Mucosa of rectum (tissue), 2 donors: Measurements from ENCODE around the gene GRAMD2A.

ENCODE experiments used
- H3K27ac ChIP-seq, 2 donors: one replicate each; pipeline ENCODE4 v1.7.0; 2013; ENCODE audit warnings: inconsistent platforms in 2 of 2, low read depth in 2 of 2, low read length in 2 of 2
- H3K27me3 ChIP-seq, 2 donors: one replicate each; pipeline ENCODE4 v1.7.0; 2013; ENCODE audit warnings: low read length in 2 of 2; ENCODE audit not compliant: control insufficient read depth in 2 of 2, insufficient read depth in 2 of 2
- H3K36me3 ChIP-seq, 2 donors: one replicate each; pipeline ENCODE4 v1.7.0; 2013; ENCODE audit warnings: low read length in 2 of 2; ENCODE audit not compliant: control insufficient read depth in 2 of 2, insufficient read depth in 2 of 2
- H3K4me1 ChIP-seq, 2 donors: one replicate each; pipeline ENCODE4 v1.7.0; 2013; ENCODE audit warnings: low read length in 2 of 2, mild to moderate bottlenecking in 1 of 2; ENCODE audit not compliant: control insufficient read depth in 2 of 2, insufficient read depth in 2 of 2
- H3K4me3 ChIP-seq, 2 donors: one replicate each; pipeline ENCODE4 v1.7.0; 2013; ENCODE audit warnings: low read length in 2 of 2
- H3K9ac ChIP-seq, 2 donors: one replicate each; pipeline ENCODE4 v1.7.0; 2013; ENCODE audit warnings: low read length in 2 of 2, low read depth in 1 of 2, mild to moderate bottlenecking in 1 of 2
- H3K9me3 ChIP-seq, 2 donors: one replicate each; pipeline ENCODE4 v1.7.0; 2013; ENCODE audit warnings: low read length in 2 of 2; ENCODE audit not compliant: control insufficient read depth in 2 of 2
- donor health status: healthy.
- donor health status: Normal muscosa, but diverticular disease.

The GRAMD2A gene

DNA sequence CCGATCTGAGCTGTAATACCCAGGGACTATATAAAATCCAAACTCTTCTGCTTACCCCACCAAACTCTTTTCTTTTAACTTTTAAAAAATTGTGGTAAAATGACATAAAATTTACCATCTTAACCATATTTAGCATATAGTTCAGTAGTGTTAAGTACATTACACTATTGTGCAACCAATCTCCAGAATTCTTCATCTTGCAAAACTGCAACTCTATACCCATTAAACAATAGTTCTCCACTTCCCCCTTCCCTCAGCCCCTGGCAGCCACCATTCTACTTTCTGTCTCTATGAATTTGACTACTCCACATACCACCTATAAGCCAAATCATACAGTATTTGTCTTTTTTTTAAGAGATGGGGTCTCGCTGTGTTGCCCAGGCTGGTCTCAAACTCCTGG, 40.7 kb downstream of the GRAMD2A start:
- Histone ChIP-seq H3K9ac (no peak overlapping the region), H3K27me3 (no peaks in the 10 kb centered on the region), H3K4me3 (no peak overlapping the region), H3K4me1 (peaks cover 13 to 17% of the 10 kb centered on the region in 2 donors), H3K36me3 (no peaks in the 10 kb centered on the region), H3K27ac (no peak overlapping the region), H3K9me3 (no peaks in the 10 kb centered on the region)

DNA sequence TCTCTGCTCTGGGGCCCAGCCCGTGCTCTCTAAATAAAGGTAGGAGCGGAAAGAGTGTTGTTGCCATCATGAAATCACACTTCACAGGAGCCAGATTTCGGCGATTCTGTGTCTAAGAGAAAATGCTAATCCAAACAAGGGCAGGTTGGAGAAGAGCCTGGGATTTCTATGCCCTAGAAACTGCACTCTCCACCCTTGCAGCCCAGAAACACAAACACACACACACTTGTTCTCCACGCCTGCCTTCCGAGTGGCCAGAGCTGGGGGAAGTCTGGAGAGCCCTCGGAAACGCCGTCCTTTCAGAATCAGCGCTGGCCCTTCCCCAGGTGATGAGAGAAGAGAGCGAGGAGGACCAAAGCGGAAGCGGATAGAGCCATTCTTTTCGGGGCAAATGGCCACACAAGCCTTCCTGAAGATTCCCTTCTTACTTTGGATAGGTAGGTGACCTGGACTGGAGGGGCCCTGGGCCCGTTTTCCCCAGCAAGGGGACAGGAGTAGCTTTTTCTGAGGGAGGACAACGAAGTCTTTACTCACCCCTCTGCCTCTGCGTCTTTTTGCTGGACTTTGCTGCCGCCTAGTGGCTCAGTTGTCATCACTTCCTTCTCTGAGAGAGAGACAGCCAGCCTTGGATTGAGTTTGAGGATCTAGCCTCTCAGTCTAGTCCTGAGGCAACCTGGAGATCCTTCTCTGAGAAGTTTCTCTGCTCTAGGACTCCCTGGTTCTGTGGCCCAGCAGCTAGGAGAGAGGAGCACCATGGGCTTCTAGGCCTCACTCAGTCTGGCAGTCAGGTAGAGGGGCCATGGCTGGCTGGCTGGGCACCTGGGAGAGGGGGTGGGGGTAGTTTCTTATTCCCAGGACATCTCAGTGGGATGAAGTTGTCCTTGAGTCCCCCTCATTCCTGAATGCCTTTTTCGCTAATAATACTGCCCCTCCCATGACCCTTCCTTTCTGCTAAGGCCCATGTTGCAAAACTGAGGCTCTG, 41.7 kb downstream of the GRAMD2A start:
- Histone ChIP-seq H3K36me3 (no peaks in the 10 kb centered on the region), H3K4me3 (peak overlapping the region; percentile 76), H3K27ac (peak overlapping the region; percentile 76 to 78), H3K27me3 (no peaks in the 10 kb centered on the region), H3K9ac (peak overlapping the region; percentile 72 to 75), H3K9me3 (no peaks in the 10 kb centered on the region), H3K4me1 (peaks cover 13 to 17% of the 10 kb centered on the region in 2 donors)

DNA sequence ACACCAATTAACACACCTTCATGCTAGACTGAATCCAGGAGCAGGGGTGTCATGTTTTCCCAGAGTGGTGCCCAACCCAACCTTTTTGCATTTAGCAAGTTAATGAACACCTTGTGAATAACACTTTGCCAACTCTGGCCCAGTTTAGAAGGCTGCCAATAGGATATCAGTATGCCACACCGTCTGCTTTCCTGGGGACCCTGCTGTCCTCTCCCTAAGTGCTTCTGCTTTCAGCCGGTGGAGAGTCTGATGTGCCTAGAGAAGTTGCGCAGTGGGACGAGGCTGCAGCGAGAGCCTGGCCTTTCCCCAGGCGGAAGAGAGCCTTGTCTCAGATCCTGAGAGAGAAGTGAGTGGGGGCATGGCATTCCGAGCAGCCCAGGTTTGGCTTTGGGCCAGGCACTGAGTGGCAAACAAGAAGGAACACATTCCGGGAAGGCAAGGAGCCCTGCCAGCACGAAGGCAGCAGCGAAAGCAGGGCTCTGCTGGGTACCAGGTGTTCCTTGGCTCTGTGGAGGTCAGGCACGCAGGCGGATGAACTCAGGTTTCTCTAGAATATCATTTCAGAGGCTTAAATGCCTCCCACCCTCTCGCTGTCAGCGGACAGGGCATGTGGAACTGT, 42.5 kb downstream of the GRAMD2A start:
- Histone ChIP-seq H3K4me1 (peaks cover 13 to 17% of the 10 kb centered on the region in 2 donors), H3K27me3 (no peaks in the 10 kb centered on the region), H3K9me3 (no peaks in the 10 kb centered on the region), H3K27ac (peak overlapping the region; percentile 76 to 78), H3K36me3 (no peaks in the 10 kb centered on the region), H3K9ac (peak overlapping the region; percentile 72 to 75), H3K4me3 (peak overlapping the region; percentile 76)

DNA sequence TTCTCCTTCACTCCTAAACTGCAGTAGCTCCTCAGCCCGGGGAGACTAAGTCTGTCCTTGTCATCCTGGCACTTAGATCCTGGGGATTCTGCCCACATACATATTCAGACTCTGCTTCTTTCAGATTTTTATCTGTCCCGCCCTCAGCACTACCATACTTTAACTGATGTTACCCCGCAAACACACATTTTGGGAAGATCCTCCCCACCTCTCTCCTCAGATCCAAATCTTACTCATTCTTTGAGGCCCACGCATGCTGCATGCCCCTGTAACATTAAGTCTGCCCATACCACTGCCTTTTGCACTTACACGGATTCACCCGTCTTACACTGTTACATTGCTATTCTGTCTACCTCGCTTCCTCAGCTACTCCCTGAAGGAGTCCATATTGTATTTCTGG, 43.3 kb downstream of the GRAMD2A start:
- no peak overlapping the region for H3K4me3 ChIP-seq
- peaks cover 13 to 17% of the 10 kb centered on the region in 2 donors for H3K4me1 ChIP-seq
- no peaks in the 10 kb centered on the region for H3K36me3 ChIP-seq
- H3K9ac ChIP-seq: no peak overlapping the region
- peak overlapping the region in 1 of 2 donors; percentile 78 for H3K27ac ChIP-seq
- H3K9me3 ChIP-seq: no peaks in the 10 kb centered on the region
- no peaks in the 10 kb centered on the region for H3K27me3 ChIP-seq

DNA sequence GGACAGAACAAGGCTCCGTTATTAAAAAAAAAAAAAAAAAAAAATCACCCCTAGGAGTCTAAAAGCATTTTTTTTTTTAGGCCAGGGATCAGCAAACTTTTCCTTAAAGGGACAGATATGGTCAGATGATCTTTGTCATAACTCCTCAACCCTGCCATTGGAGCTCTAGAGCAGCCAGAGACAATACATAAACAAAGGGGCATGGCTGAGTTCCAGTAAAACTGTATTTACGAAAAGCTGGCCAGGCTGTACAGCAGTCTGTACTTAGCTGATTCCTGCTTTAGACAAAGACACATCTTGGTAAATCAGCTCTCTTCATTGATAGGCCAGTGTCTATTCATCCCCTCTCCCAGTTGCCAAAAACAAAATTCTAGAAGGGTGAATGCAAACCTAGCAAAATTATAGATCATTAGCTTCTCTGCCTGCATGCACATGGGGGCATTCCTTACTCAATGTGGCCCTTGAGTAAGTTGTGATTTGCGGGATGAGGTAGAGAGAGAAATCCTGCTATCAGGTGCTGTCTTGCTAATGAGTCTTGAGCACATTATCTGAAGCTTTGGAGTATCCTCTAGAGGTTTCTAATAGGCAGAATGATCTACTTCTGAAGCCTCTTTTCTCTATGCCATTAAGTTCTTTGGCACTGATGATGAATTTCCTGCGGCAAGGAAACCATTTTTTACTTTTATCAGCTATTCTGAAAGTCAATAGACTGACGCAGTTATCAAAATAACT, 44.2 kb downstream of the GRAMD2A start:
- Histone ChIP-seq H3K4me3 (no peak overlapping the region), H3K4me1 (peaks cover 13 to 17% of the 10 kb centered on the region in 2 donors), H3K27me3 (no peaks in the 10 kb centered on the region)

DNA sequence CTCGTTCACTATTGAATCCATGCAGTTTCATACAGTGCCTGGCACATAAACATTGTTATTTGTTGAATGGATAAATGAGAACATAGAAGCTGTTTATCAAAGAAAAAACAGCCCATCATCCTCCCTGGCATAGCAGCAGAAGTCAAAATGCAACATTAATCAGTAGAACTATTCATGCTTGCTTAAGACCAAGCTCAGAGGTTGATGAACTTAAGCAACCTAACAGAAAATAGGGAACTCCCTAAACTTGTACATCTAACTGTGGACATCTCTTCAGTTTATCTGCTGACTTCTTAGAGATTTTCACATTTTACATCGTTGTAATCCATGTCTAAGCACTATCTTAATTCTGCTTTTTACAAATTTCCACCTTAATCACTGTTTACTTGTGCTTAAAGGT, 50.2 kb downstream of the GRAMD2A start:
- no peaks in the 10 kb centered on the region for H3K9me3 ChIP-seq
- no peak overlapping the region for H3K9ac ChIP-seq
- no peaks in the 10 kb centered on the region for H3K4me1 ChIP-seq
- H3K27ac ChIP-seq: no peak overlapping the region
- H3K36me3 ChIP-seq: no peaks in the 10 kb centered on the region
- no peak overlapping the region for H3K4me3 ChIP-seq
- H3K27me3 ChIP-seq: no peaks in the 10 kb centered on the region

More for the DNA sequence above, 44.2 kb downstream of the GRAMD2A start:
- Histone ChIP-seq H3K9me3 (no peaks in the 10 kb centered on the region), H3K36me3 (no peaks in the 10 kb centered on the region), H3K27ac (no peak overlapping the region), H3K9ac (no peak overlapping the region)

DNA sequence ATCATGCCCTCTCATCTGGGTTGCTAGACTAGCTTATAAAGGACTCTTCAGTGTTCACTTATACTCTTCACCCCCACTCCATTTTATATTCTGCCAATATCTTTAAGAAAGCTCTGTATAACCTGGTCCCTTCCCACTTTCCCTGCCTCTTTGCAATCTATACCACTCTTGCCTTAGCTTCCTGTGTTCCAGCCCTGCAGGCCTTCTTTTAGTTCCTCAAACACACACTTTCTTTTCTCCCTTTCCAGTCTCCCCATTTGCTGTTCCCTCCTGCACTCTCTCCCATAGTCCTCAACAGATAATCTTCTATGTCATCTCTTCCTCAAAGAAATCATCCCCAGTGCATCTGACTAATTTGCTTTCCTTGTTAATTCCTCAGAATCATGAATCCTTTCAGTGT, 50.7 kb downstream of the GRAMD2A start:
- H3K27ac ChIP-seq: no peak overlapping the region
- no peak overlapping the region for H3K9ac ChIP-seq
- H3K4me1 ChIP-seq: peaks cover 0 to 4% of the 10 kb centered on the region in 2 donors
- no peaks in the 10 kb centered on the region for H3K36me3 ChIP-seq
- H3K4me3 ChIP-seq: no peak overlapping the region
- H3K9me3 ChIP-seq: no peaks in the 10 kb centered on the region
- no peaks in the 10 kb centered on the region for H3K27me3 ChIP-seq

DNA sequence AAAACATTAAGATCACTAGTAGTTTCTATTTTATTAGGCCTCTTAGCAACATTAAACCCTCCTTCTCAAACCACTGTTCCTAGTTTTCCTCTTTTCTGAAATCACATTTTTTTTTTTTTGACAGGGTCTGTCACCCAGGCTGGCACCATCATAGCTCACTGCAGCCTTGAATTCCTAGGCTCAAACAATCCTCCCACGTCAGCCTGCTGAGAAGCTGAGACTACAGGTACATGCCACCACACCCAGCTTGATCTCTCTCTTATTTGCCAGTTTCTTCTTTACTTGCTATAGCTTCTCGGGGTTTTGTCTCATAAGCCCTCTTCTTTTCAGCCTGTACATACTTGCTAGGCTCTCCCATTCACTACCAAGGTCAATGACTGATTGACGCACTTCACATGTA, 51.4 kb downstream of the GRAMD2A start:
- no peak overlapping the region for H3K9ac ChIP-seq
- peaks cover 4 to 7% of the 10 kb centered on the region in 2 donors for H3K4me1 ChIP-seq
- H3K4me3 ChIP-seq: no peak overlapping the region
- no peak overlapping the region for H3K27ac ChIP-seq
- no peaks in the 10 kb centered on the region for H3K27me3 ChIP-seq
- H3K36me3 ChIP-seq: no peaks in the 10 kb centered on the region
- no peaks in the 10 kb centered on the region for H3K9me3 ChIP-seq

DNA sequence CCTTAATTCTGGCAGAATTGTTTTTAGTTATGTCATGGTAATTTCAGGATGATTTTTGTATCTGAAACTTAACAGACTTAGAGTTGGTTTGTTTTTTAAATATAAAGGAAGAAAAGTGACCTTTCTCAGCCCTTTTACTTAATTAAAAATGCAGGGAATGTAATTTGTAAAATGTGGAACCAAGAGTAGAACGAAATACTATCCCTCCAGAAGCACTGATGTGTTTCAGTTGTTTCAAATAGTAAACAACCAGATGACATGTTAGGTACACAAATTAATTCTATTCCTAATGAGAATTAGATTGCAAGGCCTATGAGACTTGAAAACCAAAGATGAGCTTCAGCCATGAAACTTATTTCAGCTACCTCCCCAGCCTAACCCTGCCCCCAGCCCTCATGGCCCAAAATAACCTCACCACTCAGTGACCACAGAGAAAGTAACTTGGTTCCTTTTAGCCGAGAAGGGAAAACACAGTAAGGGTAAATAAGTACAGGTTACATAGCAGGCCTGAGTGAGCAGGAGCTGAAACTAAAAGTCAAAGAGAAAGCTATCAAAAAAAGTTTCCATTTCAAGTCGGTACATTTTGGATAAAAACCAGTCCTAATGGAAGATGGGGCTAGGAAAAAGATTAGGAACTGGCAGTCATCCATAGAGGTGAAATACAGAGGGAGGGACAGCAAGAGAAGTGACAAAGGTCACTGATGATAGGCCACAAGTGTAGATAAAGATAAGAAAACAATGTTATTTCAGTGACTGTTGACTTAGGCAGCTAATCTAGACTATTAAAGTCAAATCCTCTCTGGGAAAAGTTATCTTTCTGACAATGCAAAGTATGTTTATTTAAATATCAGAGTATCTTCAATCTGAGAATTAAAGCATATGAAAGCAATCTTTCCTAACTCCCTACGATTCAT, 56.2 kb downstream of the GRAMD2A start:
- no peaks in the 10 kb centered on the region for H3K9me3 ChIP-seq
- no peak overlapping the region for H3K4me3 ChIP-seq
- H3K36me3 ChIP-seq: no peaks in the 10 kb centered on the region
- no peak overlapping the region for H3K9ac ChIP-seq
- no peaks in the 10 kb centered on the region for H3K27me3 ChIP-seq
- H3K27ac ChIP-seq: no peak overlapping the region
- H3K4me1 ChIP-seq: peaks cover 4 to 12% of the 10 kb centered on the region in 2 donors
